Ovary (tissue), 3 donors: ENCODE measurements around the gene TIRAP.

Experiments used
- EP300 ChIP-seq: sonication (generic); formaldehyde crosslinking; IDR thresholded peaks from one replicate; pipeline ENCODE4 v1.6.1; 2017; ENCODE audit warnings: antibody characterized with exemption
- TF ChIP-seq, protein P1 (sequence below), 3 donors: fragments of 450-650 bp in 2 of 3; fragments of 200-600 bp in 1 of 3; IDR thresholded peaks; one replicate each; pipeline versions ENCODE4 v1.5.1 to v1.8.0; 2016 to 2022; ENCODE audit warnings: antibody characterized with exemption in 3 of 3, mild to moderate bottlenecking in 1 of 3
- donor health status: DM: no; HTN: no; CAD: no.

DNA sequence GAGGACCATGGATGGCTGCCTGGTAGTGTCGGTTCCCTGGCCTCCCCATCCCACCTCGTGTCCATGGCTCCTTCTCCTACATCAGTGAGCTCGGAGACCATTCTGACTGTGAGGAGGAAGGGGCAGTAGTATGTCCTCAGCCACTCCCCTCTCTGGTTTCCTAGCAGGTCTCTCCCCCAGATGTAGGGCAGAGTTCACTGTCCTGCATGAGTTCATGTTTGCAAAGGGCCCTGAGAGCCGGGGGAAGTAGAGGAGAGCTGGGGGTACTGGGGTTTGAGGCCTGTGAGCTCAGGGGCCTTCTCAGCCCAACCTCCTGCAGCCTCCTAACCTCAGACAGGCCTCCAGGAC is 54.2 kb downstream of the TIRAP start:
- TF ChIP-seq, protein P1, sequence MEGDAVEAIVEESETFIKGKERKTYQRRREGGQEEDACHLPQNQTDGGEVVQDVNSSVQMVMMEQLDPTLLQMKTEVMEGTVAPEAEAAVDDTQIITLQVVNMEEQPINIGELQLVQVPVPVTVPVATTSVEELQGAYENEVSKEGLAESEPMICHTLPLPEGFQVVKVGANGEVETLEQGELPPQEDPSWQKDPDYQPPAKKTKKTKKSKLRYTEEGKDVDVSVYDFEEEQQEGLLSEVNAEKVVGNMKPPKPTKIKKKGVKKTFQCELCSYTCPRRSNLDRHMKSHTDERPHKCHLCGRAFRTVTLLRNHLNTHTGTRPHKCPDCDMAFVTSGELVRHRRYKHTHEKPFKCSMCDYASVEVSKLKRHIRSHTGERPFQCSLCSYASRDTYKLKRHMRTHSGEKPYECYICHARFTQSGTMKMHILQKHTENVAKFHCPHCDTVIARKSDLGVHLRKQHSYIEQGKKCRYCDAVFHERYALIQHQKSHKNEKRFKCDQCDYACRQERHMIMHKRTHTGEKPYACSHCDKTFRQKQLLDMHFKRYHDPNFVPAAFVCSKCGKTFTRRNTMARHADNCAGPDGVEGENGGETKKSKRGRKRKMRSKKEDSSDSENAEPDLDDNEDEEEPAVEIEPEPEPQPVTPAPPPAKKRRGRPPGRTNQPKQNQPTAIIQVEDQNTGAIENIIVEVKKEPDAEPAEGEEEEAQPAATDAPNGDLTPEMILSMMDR (IDR thresholded peaks at IDR 0.05), result no peak
- no peak for TF ChIP-seq EP300
